GM12878 (cell line): ENCODE measurements around the gene OR10H1. TPM values are rescaled to one million over a fixed set of nuclear protein-coding genes. Genes with fewer than 3 reads are reported as not detected.
"Not testable (repeated sequence)": the region's sequence is repeated elsewhere in the genome, so short reads cannot be mapped to it uniquely, and the experiment has no call there.

Experiments
- ATAC-seq: fragments of 200-7000 bp; cut with Tn5 transposase; 3 replicates; pipeline ENCODE4 v1.9.1; 2020; ENCODE audit warnings: mild to moderate bottlenecking, moderate library complexity
- BruUV-seq: library from RNA; stranded (reverse); fragments of 400-500 nt; replicated peaks from 2 replicates; lab custom pipeline; 2021; lab: Mats Ljungman, UMichigan
- CTCF ChIA-PET: fragments of 300-600 bp; sonication (Branson Sonifier 250); formaldehyde crosslinking; extraction: SDS; loops from one replicate; lab custom pipeline; 2021; ENCODE audit warnings: inconsistent platforms; lab: Yijun Ruan, JAX
- POLR2A ChIA-PET: fragments of 350-600 bp; formaldehyde crosslinking; extraction: SDS; loops from one replicate; lab custom pipeline; 2021; ENCODE audit warnings: inconsistent platforms; lab: Charles Lee
- RAD21 ChIA-PET: fragments of 300-600 bp; sonication (Branson Sonifier 250); formaldehyde crosslinking; loops from one replicate; lab custom pipeline; 2023; ENCODE audit warnings: antibody characterized with exemption; ENCODE audit not compliant: unreplicated experiment; lab: Charles Lee
- SMC1A ChIA-PET: fragments of 300-600 bp; sonication (Branson Sonifier 250); formaldehyde crosslinking; loops from one replicate; lab custom pipeline; 2023; ENCODE audit not compliant: unreplicated experiment, uncharacterized antibody; lab: Charles Lee
- DNase-seq: peaks from one replicate; pipeline ENCODE4 v3.0.0-alpha.2; 2011; ENCODE audit warnings: low read depth, low spot score
- FAIRE-seq: peaks from 3 replicates; lab custom pipeline; 2011; peaks lifted over from hg19 to GRCh38; lab: Jason Lieb, UNC
- H2AFZ ChIP-seq: 2 replicates; pipeline ENCODE4 v1.6.0; 2011; ENCODE audit warnings: low read depth, low read length, control low read depth; ENCODE audit not compliant: control insufficient read depth
- H3K27ac ChIP-seq: 2 replicates; pipeline ENCODE4 v1.5.1; 2011; ENCODE audit warnings: control low read depth; ENCODE audit not compliant: control insufficient read depth, insufficient read depth
- H3K27me3 ChIP-seq, 2 experiments: replicated peaks in 1 of 2; 2 replicates each; pipeline versions ENCODE4 v1.6.0 to v1.6.1; 2011; ENCODE audit warnings: low read length in 1 of 2; ENCODE audit not compliant: control insufficient read depth in 2 of 2, insufficient read depth in 2 of 2
- H3K36me3 ChIP-seq, 2 experiments: 2 replicates each; pipeline ENCODE4 v1.5.1; 2011; ENCODE audit warnings: low read length in 1 of 2; ENCODE audit not compliant: control insufficient read depth in 2 of 2, insufficient read depth in 2 of 2
- H3K4me1 ChIP-seq: 2 replicates; pipeline ENCODE4 v1.6.1; 2011; ENCODE audit warnings: mild to moderate bottlenecking, low read length, moderate library complexity, mixed read lengths; ENCODE audit not compliant: control insufficient read depth, insufficient read depth
- H3K4me2 ChIP-seq: 2 replicates; pipeline ENCODE4 v1.6.0; 2011; ENCODE audit warnings: control low read depth; ENCODE audit not compliant: control insufficient read depth, insufficient read depth
- H3K4me3 ChIP-seq: fragments of 200-600 bp; sonication (generic); 2 replicates; pipeline ENCODE4 v1.5.1; 2016
- H3K79me2 ChIP-seq: 2 replicates; pipeline ENCODE4 v1.6.0; 2011; ENCODE audit warnings: low read length; ENCODE audit not compliant: control insufficient read depth, insufficient read depth
- H3K9ac ChIP-seq: 2 replicates; pipeline ENCODE4 v1.8.0; 2011; ENCODE audit warnings: low read length, control low read depth, mixed read lengths; ENCODE audit not compliant: control insufficient read depth, insufficient read depth
- H3K9me3 ChIP-seq: replicated peaks from 3 replicates; pipeline ENCODE4 v1.5.1; 2011; ENCODE audit warnings: mild to moderate bottlenecking, low read length; ENCODE audit not compliant: control insufficient read depth, insufficient read depth
- H4K20me1 ChIP-seq: 2 replicates; pipeline ENCODE4 v1.6.0; 2011; ENCODE audit not compliant: control insufficient read depth, insufficient read depth
- CEBPB ChIP-seq, 2 experiments: fragments of 150-350 bp in 1 of 2; IDR thresholded peaks; 2 replicates each; pipeline ENCODE4 v1.6.1; 2012 to 2014; ENCODE audit warnings: low read depth in 2 of 2, low read length in 2 of 2, borderline replicate concordance in 1 of 2, inconsistent platforms in 1 of 2
- CTCF ChIP-seq, 3 experiments: IDR thresholded peaks in 2 of 3; conservative IDR thresholded peaks in 1 of 3; 2 replicates each; pipeline ENCODE4 v1.5.1; 2011; ENCODE audit warnings: low read depth in 3 of 3, low read length in 3 of 3, mild to moderate bottlenecking in 3 of 3, control low read depth in 2 of 3, moderate library complexity in 2 of 3, inconsistent platforms in 1 of 3, mixed read lengths in 1 of 3; ENCODE audit not compliant: control insufficient read depth in 2 of 3, insufficient read depth in 1 of 3; ENCODE audit errors: extremely low read depth in 1 of 3
- MTA2 ChIP-seq: fragments of 450-650 bp; IDR thresholded peaks from 2 replicates; pipeline ENCODE4 v1.6.1; 2016; ENCODE audit warnings: low read depth, mild to moderate bottlenecking, moderate library complexity
- RAD21 ChIP-seq: IDR thresholded peaks from 2 replicates; pipeline ENCODE4 v1.6.1; 2011; ENCODE audit warnings: mild to moderate bottlenecking, low read depth, low read length, moderate library complexity; ENCODE audit not compliant: insufficient read depth
- TAF1 ChIP-seq: IDR thresholded peaks from 2 replicates; pipeline ENCODE4 v1.6.1; 2011; ENCODE audit warnings: mild to moderate bottlenecking, low read depth, low read length, borderline replicate concordance
- USF1 ChIP-seq: IDR thresholded peaks from 2 replicates; pipeline ENCODE4 v1.6.1; 2011; ENCODE audit warnings: borderline replicate concordance, low read depth, mild to moderate bottlenecking, moderate library complexity, mixed read lengths, low read length; ENCODE audit not compliant: insufficient read depth; ENCODE audit errors: extremely low read length
- ZBTB11 ChIP-seq: fragments of 450-650 bp; formaldehyde crosslinking; IDR thresholded peaks from 2 replicates; pipeline ENCODE4 v1.5.0; 2022; ENCODE audit warnings: mild to moderate bottlenecking, missing genetic modification characterization
- WGBS: methylation state at CpG from one replicate; pipeline ENCODE4 v1.1.6; 2016; ENCODE audit warnings: low lambda C conversion rate; ENCODE audit not compliant: insufficient replicate concordance, insufficient coverage; ENCODE audit errors: missing lambda C conversion rate; 5-methylcytosine and 5-hydroxymethylcytosine counted together
- in situ Hi-C: fragments of 300-500 bp; cut with MboI; formaldehyde crosslinking; loops from 9 replicates; pipeline ENCODE4 v1.14.3; 2018; ENCODE audit warnings: mixed read lengths
- intact Hi-C: fragments of 100-400 bp; cut with micrococcal nuclease; formaldehyde crosslinking; loops from one replicate; pipeline ENCODE4 v1.14.2; 2022; ENCODE audit not compliant: unreplicated experiment
- polyA plus RNA-seq, 11 experiments: library from polyadenylated mRNA; depleted of rRNA in 4 of 11; unstranded in 6 of 11; stranded (reverse) in 5 of 11; fragments of >200 nt; fragmentation: Nextera tagmentation in 4 of 11; fragmentation: Illumina TruSeq in 1 of 11; extraction: Ambion mirVana in 4 of 11; extraction: Trizol in 1 of 11; gene quantifications; 1 replicate in 1 of 11; 2 replicates in 10 of 11; pipeline versions ENCODE4 v1.2.1 to v1.2.3, GENCODE V29; 2011 to 2016; ENCODE audit warnings: inconsistent platforms in 2 of 11, missing spikeins in 2 of 11, low read depth in 1 of 11
- total RNA-seq, 4 experiments: library from RNA; depleted of rRNA in 3 of 4; stranded (reverse); fragments of >200 nt in 3 of 4; fragmentation: Illumina TruSeq in 1 of 4; extraction: Trizol in 1 of 4; gene quantifications; 2 replicates each; pipeline versions ENCODE4 v1.2.1 to v1.2.3, GENCODE V29; 2013 to 2021

The OR10H1 gene
- total and polyA plus RNA-seq, 10 of the 15 experiments (the other 5 are each of a cell fraction or from before 2014, with no cell fraction given), result not detected

- no peak for TF ChIP-seq ZBTB11 (CRISPR knock-in tag)
- TF ChIP-seq CEBPB (IDR thresholded peaks at IDR 0.05; ENCODE audit: borderline replicate concordance in 1 of 2, low read depth in 2 of 2, low read length in 2 of 2), result no peak
- no peak for TF ChIP-seq MTA2
- no peak for TF ChIP-seq USF1
Measured at GRCh38 chr19:15811476-15811875, 4.0 kb downstream of the OR10H1 start (continued).

- Histone ChIP-seq H3K27me3 (no peaks in the 10 kb centered on the region; a peak in 1 of 4 replicates), H3K4me1 (no peaks in the 10 kb centered on the region), H2AFZ (no peak overlapping the region), H3K9ac (no peak overlapping the region), H3K27ac (no peak overlapping the region)
- no peak for FAIRE-seq
- no TSS peak for BruUV-seq
- CTCF ChIA-PET, result interaction anchor here (0.6 kb wide), 1 partner anchor 18 kb away, joined by 3 read pairs; no protein-coding TSS in a partner anchor
- intact Hi-C loops, result no loop called here
- TF ChIP-seq RAD21 (0 out of 2 replicates have a peak, but pooled peaks have one; percentile 10), CTCF (IDR thresholded peaks at IDR 0.05 in 2 of 3, conservative IDR thresholded peaks at IDR 0.05 in 1 of 3; ENCODE audit: control insufficient read depth in 2 of 3, extremely low read depth in 1 of 3, insufficient read depth in 1 of 3, low read depth in 3 of 3, low read length in 3 of 3) (0 out of 6 replicates have a peak, but pooled peaks of 1 of the 3 experiments have one; percentile 0), TAF1 (no peak)
- TF ChIP-seq, all 136 proteins: peak for 2
- ChIA-PET RAD21 (no interaction called here), SMC1A (no interaction called here), POLR2A (no interaction called here)
- H3K36me3 ChIP-seq, result no peaks in the 10 kb centered on the region
- in situ Hi-C loops, result no loop called here
- no peak for DNase-seq
- no peak overlapping the region for H3K4me3 ChIP-seq
- H3K4me2 ChIP-seq, result no peak overlapping the region
- H3K9me3 ChIP-seq, result no peaks in the 10 kb centered on the region
- ATAC-seq, result no peak
- H3K79me2 ChIP-seq, result no peaks in the 10 kb centered on the region
- WGBS, result 10% methylated on average over 7 of the region's 7 CpGs
- no peaks in the 10 kb centered on the region for H4K20me1 ChIP-seq
Measured at GRCh38 chr19:15810335-15810734, 5.1 kb downstream of the OR10H1 start.

- FAIRE-seq, CTCF ChIA-PET, in situ Hi-C loops, H3K9me3 ChIP-seq, DNase-seq, POLR2A ChIA-PET, H3K27ac ChIP-seq, H3K4me1 ChIP-seq, H3K4me2 ChIP-seq, SMC1A ChIA-PET, H4K20me1 ChIP-seq, intact Hi-C loops, RAD21 ChIA-PET, BruUV-seq, H3K27me3 ChIP-seq, H2AFZ ChIP-seq, H3K9ac ChIP-seq, H3K79me2 ChIP-seq, H3K4me3 ChIP-seq, ATAC-seq, H3K36me3 ChIP-seq: not testable (repeated sequence)
- WGBS, result 72% methylated on average over 15 of the region's 18 CpGs
Measured at GRCh38 chr19:15794279-15794678, 21.2 kb downstream of the OR10H1 start.
